ENCODE results near the gene SLC9A1. TPM values are rescaled to one million over a fixed set of nuclear protein-coding genes. Genes with fewer than 3 reads are reported as not detected.

Gene SLC9A1
- total and polyA plus RNA-seq, 10 donors: 6.0 to 40.4 (median 27.6) TPM

- H3K9me3 ChIP-seq: no peaks in the 10 kb centered on the region
- peak overlapping the region; percentile 72 to 98 (median 90) for H3K27ac ChIP-seq
- TF ChIP-seq CTCF (IDR thresholded peaks at IDR 0.05 in 8 of 11, conservative IDR thresholded peaks at IDR 0.05 in 3 of 11) (no peak), POLR2AphosphoS5 (IDR thresholded peaks at IDR 0.05) (no peak), POLR2A (IDR thresholded peaks at IDR 0.05) (no peak)
- H3K4me3 ChIP-seq: peak overlapping the region in 1 of 8 donors; percentile 64
- WGBS, 5 donors: 58 to 77% (median 74%) methylated on average over 7 to 11 of the region's 11 CpGs
- peaks cover 31 to 100% (median 73%) of the 10 kb centered on the region in 6 donors for H3K4me1 ChIP-seq
- H3K27me3 ChIP-seq (replicated peaks in 1 of 7): no peaks in the 10 kb centered on the region
- intact Hi-C loops (cut with DNase I; ENCODE audit: low total_unique reads): no loop called here
- DNase-seq: peak; percentile 88
- H3K36me3 ChIP-seq: peaks cover 0 to 11% (median 0%) of the 10 kb centered on the region in 6 donors
These were observed 17.3 kb downstream of the SLC9A1 start for GRCh38 chr1:27137544-27138075.

- intact Hi-C loops (cut with DNase I; ENCODE audit: low total_unique reads): no loop called here
- TF ChIP-seq POLR2AphosphoS5 (IDR thresholded peaks at IDR 0.05) (peak; percentile 55 to 75 (median 65)), CTCF (IDR thresholded peaks at IDR 0.05 in 8 of 11, conservative IDR thresholded peaks at IDR 0.05 in 3 of 11) (no peak)
- Histone ChIP-seq H3K36me3 (peaks cover 0 to 11% (median 0%) of the 10 kb centered on the region in 6 donors), H3K27me3 (replicated peaks in 1 of 7) (no peaks in the 10 kb centered on the region), H3K4me3 (peak overlapping the region in 2 of 8 donors; percentile 0 to 64), H3K27ac (peak overlapping the region; percentile 72 to 98 (median 90)), H3K9me3 (no peaks in the 10 kb centered on the region), H3K4me1 (peaks cover 26 to 100% (median 72%) of the 10 kb centered on the region in 6 donors)
- WGBS, 5 donors: 18 to 28% (median 26%) methylated on average over 11 of the region's 11 CpGs
- DNase-seq: peak; percentile 96
These were observed 17.9 kb downstream of the SLC9A1 start for GRCh38 chr1:27136998-27137542.

- no peak for TF ChIP-seq POLR2A (IDR thresholded peaks at IDR 0.05)
- peak in 1 of 3 donors; percentile 31 for TF ChIP-seq POLR2AphosphoS5 (IDR thresholded peaks at IDR 0.05)
- TF ChIP-seq CTCF (IDR thresholded peaks at IDR 0.05 in 8 of 11, conservative IDR thresholded peaks at IDR 0.05 in 3 of 11): no peak
- Histone ChIP-seq H3K27me3 (replicated peaks in 1 of 7) (no peaks in the 10 kb centered on the region), H3K27ac (peak overlapping the region; percentile 72 to 98 (median 90)), H3K9me3 (no peaks in the 10 kb centered on the region), H3K4me3 (peak overlapping the region in 1 of 8 donors; percentile 64), H3K4me1 (peaks cover 23 to 100% (median 72%) of the 10 kb centered on the region in 6 donors), H3K36me3 (peaks cover 0 to 11% (median 0%) of the 10 kb centered on the region in 6 donors)
- WGBS, 5 donors: 47 to 70% (median 65%) methylated on average over 2 to 3 of the region's 3 CpGs
- intact Hi-C loops (cut with DNase I; ENCODE audit: low total_unique reads): no loop called here
- no peak for DNase-seq
These were observed 18.7 kb downstream of the SLC9A1 start for GRCh38 chr1:27136236-27136551.

DNA sequence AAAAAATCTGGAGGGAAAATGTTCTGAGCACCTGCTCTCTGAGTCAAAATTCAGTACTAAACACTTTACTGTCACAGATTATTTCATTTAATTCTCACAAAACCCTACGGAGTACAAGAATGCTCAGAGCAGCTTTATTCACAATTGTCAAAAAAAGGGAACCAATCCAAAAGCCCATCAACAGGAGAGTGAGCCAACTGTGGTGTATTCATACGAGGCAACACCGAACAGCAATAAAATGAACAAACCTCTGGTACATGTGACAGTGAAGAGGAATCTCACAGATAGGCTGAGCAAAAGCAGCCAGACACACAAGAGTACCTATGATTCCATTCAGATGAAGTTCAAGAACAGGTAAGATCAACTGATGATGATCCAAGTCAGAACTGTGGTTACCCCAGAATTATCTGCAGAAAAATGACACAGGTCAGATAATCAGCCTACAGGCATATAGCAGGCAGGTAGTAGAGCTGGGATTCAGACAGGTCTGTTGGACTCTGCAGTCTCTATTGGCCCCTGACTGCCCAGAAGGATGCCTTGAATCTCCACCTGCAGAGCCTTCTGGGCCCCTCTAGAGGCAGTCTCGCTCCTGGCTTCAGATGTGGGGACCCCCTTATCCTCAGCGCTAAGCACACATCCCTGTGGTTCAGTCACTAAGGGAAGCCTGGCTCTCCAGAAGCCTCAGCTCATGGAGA lies 19.2 kb downstream of the SLC9A1 start:
- WGBS, 5 donors: 50 to 66% (median 58%) methylated on average over 4 to 5 of the region's 5 CpGs
- Histone ChIP-seq H3K27ac (peak overlapping the region; percentile 72 to 98 (median 90)), H3K36me3 (peaks cover 0 to 11% (median 0%) of the 10 kb centered on the region in 6 donors), H3K4me1 (peaks cover 23 to 100% (median 74%) of the 10 kb centered on the region in 6 donors), H3K4me3 (peak overlapping the region in 1 of 8 donors; percentile 64), H3K9me3 (no peaks in the 10 kb centered on the region), H3K27me3 (replicated peaks in 1 of 7) (no peaks in the 10 kb centered on the region)
- no peak for TF ChIP-seq POLR2A (IDR thresholded peaks at IDR 0.05)
- no peak for TF ChIP-seq POLR2AphosphoS5 (IDR thresholded peaks at IDR 0.05)
- no peak for TF ChIP-seq CTCF (IDR thresholded peaks at IDR 0.05 in 8 of 11, conservative IDR thresholded peaks at IDR 0.05 in 3 of 11)
- intact Hi-C loops (cut with DNase I; ENCODE audit: low total_unique reads): no loop called here
- no peak for DNase-seq

All from spleen (tissue), 11 donors.